Endothelial cell of umbilical vein (primary cell): ENCODE results near the gene FBP2. TPM values are rescaled to one million over a fixed set of nuclear protein-coding genes. Genes with fewer than 3 reads are reported as not detected.

Experiments used
- BruUV-seq: library from RNA; stranded (reverse); fragments of 400-500 nt; replicated peaks from 2 replicates; lab custom pipeline; 2021; lab: Mats Ljungman, UMichigan
- CTCF ChIA-PET: fragments of 300-600, 350-600 bp; sonication (Branson Sonifier 250); formaldehyde crosslinking; loops from one replicate; lab custom pipeline; 2021; ENCODE audit warnings: antibody characterized with exemption, inconsistent platforms; lab: Charles Lee
- POLR2A ChIA-PET: fragments of 300-600, 350-600 bp; sonication (Branson Sonifier 250); formaldehyde crosslinking; loops from one replicate; lab custom pipeline; 2021; ENCODE audit warnings: antibody characterized with exemption, inconsistent platforms; lab: Charles Lee
- DNase-seq: peaks from one replicate; pipeline ENCODE4 v3.0.0-alpha.2; 2011; ENCODE audit warnings: low read depth, low spot score
- FAIRE-seq: peaks from 2 replicates; lab custom pipeline; 2011; peaks lifted over from hg19 to GRCh38; lab: Jason Lieb, UNC
- H2AFZ ChIP-seq: 2 replicates; pipeline ENCODE4 v1.6.0; 2012; ENCODE audit warnings: low read depth, low read length, control low read depth, inconsistent platforms
- H3K27ac ChIP-seq: 2 replicates; pipeline ENCODE4 v1.5.1; 2011; ENCODE audit warnings: low read depth, mild to moderate bottlenecking, control low read depth, low read length, moderate library complexity; ENCODE audit not compliant: insufficient read depth
- H3K27me3 ChIP-seq, 2 experiments: 2 replicates each; pipeline versions ENCODE4 v1.6.0 to v1.6.1; 2011; ENCODE audit warnings: low read length in 2 of 2, mixed read lengths in 1 of 2; ENCODE audit not compliant: control insufficient read depth in 2 of 2, insufficient read depth in 2 of 2
- H3K36me3 ChIP-seq, 2 experiments: 2 replicates in 1 of 2; 3 replicates in 1 of 2; pipeline ENCODE4 v1.5.1; 2011; ENCODE audit warnings: low read length in 2 of 2, mild to moderate bottlenecking in 1 of 2, moderate library complexity in 1 of 2; ENCODE audit not compliant: control insufficient read depth in 2 of 2, insufficient read depth in 2 of 2; ENCODE audit errors: extremely low read depth in 1 of 2
- H3K4me1 ChIP-seq: 3 replicates; pipeline ENCODE4 v1.5.1; 2011; ENCODE audit warnings: mild to moderate bottlenecking, low read length; ENCODE audit not compliant: control insufficient read depth, insufficient read depth; ENCODE audit errors: extremely low read depth
- H3K4me2 ChIP-seq: 2 replicates; pipeline ENCODE4 v1.6.1; 2011; ENCODE audit warnings: low read length, control low read depth, mixed read lengths; ENCODE audit not compliant: insufficient read depth
- H3K4me3 ChIP-seq, 3 experiments: fragments of 200-600 bp in 1 of 3; sonication (generic), shearing (Covaris generic) in 1 of 3; replicated peaks in 1 of 3; 2 replicates each; pipeline ENCODE4 v1.5.1; 2011 to 2016; ENCODE audit warnings: control low read depth in 3 of 3, low read length in 3 of 3, mild to moderate bottlenecking in 2 of 3, inconsistent platforms in 1 of 3, low read depth in 1 of 3, moderate library complexity in 1 of 3; ENCODE audit not compliant: insufficient read depth in 1 of 3
- H3K79me2 ChIP-seq: 2 replicates; pipeline ENCODE4 v1.6.0; 2012; ENCODE audit warnings: low read length, inconsistent platforms; ENCODE audit not compliant: control insufficient read depth, insufficient read depth
- H3K9ac ChIP-seq: replicated peaks from 2 replicates; pipeline ENCODE3; 2011; ENCODE audit warnings: low read length, control low read depth; ENCODE audit not compliant: insufficient read depth; ENCODE audit errors: extremely low read depth
- H3K9me1 ChIP-seq: replicated peaks from 3 replicates; pipeline ENCODE4 v1.6.0; 2011; ENCODE audit warnings: mild to moderate bottlenecking, low read length; ENCODE audit not compliant: control insufficient read depth, insufficient read depth; ENCODE audit errors: extremely low read depth
- H3K9me3 ChIP-seq: replicated peaks from 2 replicates; pipeline ENCODE4 v1.5.1; 2012; ENCODE audit warnings: low read length, inconsistent platforms; ENCODE audit not compliant: control insufficient read depth, insufficient read depth
- H4K20me1 ChIP-seq: replicated peaks from 2 replicates; pipeline ENCODE3; 2011; ENCODE audit warnings: mild to moderate bottlenecking, low read length; ENCODE audit not compliant: control insufficient read depth, insufficient read depth; ENCODE audit errors: extremely low read depth
- EZH2 ChIP-seq: IDR thresholded peaks from 2 replicates; pipeline ENCODE4 v1.6.1; 2012; ENCODE audit warnings: borderline replicate concordance, low read depth, mild to moderate bottlenecking, moderate library complexity, low read length, inconsistent platforms; ENCODE audit not compliant: severe bottlenecking
- FOS ChIP-seq: IDR thresholded peaks from 2 replicates; pipeline ENCODE4 v1.6.1; 2011; ENCODE audit warnings: mild to moderate bottlenecking, low read length, moderate library complexity, borderline replicate concordance; ENCODE audit not compliant: insufficient read depth
- GATA2 ChIP-seq: IDR thresholded peaks from 2 replicates; pipeline ENCODE4 v1.7.0; 2011; ENCODE audit warnings: low read depth, mild to moderate bottlenecking, moderate library complexity, mixed read lengths, low read length; ENCODE audit not compliant: insufficient read length, insufficient read depth
- JUN ChIP-seq: IDR thresholded peaks from 2 replicates; pipeline ENCODE4 v1.6.1; 2011; ENCODE audit warnings: borderline replicate concordance, low read depth; ENCODE audit not compliant: insufficient read length, insufficient read depth
- MYC ChIP-seq: IDR thresholded peaks from one replicate; pipeline ENCODE4 v1.6.1; 2011; ENCODE audit warnings: mild to moderate bottlenecking, low read depth, low read length
- POLR2A ChIP-seq: IDR thresholded peaks from 2 replicates; pipeline ENCODE4 v1.6.1; 2012; ENCODE audit warnings: low read depth, mild to moderate bottlenecking, control low read depth, low read length
- POLR2AphosphoS5 ChIP-seq: IDR thresholded peaks from 2 replicates; pipeline ENCODE4 v1.6.1; 2012; ENCODE audit warnings: low read depth, mild to moderate bottlenecking, control low read depth, low read length, moderate library complexity; ENCODE audit not compliant: insufficient read depth
- dilution Hi-C: fragments of 300-500 bp; cut with MboI; formaldehyde crosslinking; loops from one replicate; pipeline ENCODE4 v1.15.0; 2019; ENCODE audit warnings: low sequenced_read_pairs; ENCODE audit not compliant: extremely low pct_ligation_motif_present
- intact Hi-C: fragments of 100-400 bp; cut with micrococcal nuclease; formaldehyde crosslinking; loops from one replicate; pipeline ENCODE4 v1.10.0; 2022
- polyA plus RNA-seq, 4 experiments: library from polyadenylated mRNA; depleted of rRNA in 3 of 4; stranded (reverse) in 3 of 4; unstranded in 1 of 4; fragments of >200 nt; gene quantifications; 2 replicates each; pipeline versions ENCODE4 v1.2.1 to v1.2.3, GENCODE V29; 2011 to 2012; ENCODE audit warnings: missing spikeins in 1 of 4
- total RNA-seq: library from RNA; stranded (reverse); gene quantifications from 2 replicates; pipeline ENCODE4 v1.2.3, GENCODE V29; 2021
- TF ChIP-seq, protein P1 (sequence below), 2 donors: IDR thresholded peaks; 1 replicate in 1 of 2; 2 replicates in 1 of 2; pipeline ENCODE4 v1.5.1; 2011; ENCODE audit warnings: low read length in 2 of 2, mild to moderate bottlenecking in 2 of 2, moderate library complexity in 2 of 2, control low read depth in 1 of 2, inconsistent platforms in 1 of 2, low read depth in 1 of 2; ENCODE audit not compliant: insufficient read depth in 1 of 2; ENCODE audit errors: extremely low read depth in 1 of 2
- TF ChIP-seq, protein P2 (sequence below): IDR thresholded peaks from 2 replicates; pipeline ENCODE4 v1.6.1; 2011; ENCODE audit not compliant: insufficient read depth, insufficient read length

The FBP2 gene
- total and polyA plus RNA-seq, 2 donors (not counting 3 experiments of a cell fraction or from before 2014, with no cell fraction given) = not detected

DNA sequence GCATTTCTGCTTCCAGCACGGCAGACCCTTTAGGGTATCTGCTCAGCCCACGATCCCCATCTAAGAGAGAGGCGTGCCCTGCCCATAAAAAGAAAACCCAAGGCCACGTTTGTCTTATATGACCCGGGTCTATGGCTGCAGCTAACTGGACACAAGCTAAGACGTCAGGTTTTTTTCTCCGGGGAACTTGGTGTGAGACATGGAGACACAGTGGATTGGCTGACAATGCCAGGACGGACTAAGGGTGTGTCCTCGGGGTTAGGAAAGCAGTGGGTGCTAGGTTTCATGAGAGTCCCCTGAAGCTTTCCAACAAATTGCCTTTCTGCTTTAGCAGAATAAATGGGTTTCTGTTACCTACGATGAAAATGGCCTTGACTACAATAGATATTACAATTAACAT lies 7.1 kb upstream of the FBP2 start:
- Histone ChIP-seq H3K4me2 (no peak overlapping the region), H3K4me1 (no peaks in the 10 kb centered on the region), H3K27me3 (no peaks in the 10 kb centered on the region), H3K9ac (no peak overlapping the region), H3K79me2 (no peaks in the 10 kb centered on the region), H4K20me1 (no peaks in the 10 kb centered on the region), H3K36me3 (no peaks in the 10 kb centered on the region), H3K9me3 (no peaks in the 10 kb centered on the region), H3K9me1 (no peaks in the 10 kb centered on the region), H3K4me3 (no peak overlapping the region), H2AFZ (no peak overlapping the region), H3K27ac (no peak overlapping the region)
- intact Hi-C loops (loop anchor here (10.0 kb wide), 2 partner anchors 386 to 586 kb away; no protein-coding TSS in a partner anchor), dilution Hi-C loops (no loop called here)
- POLR2A ChIA-PET = no interaction called here
- no peak for FAIRE-seq
- DNase-seq = no peak
- CTCF ChIA-PET = no interaction called here
- TF ChIP-seq POLR2AphosphoS5 (no peak), MYC (no peak), FOS (no peak), JUN (no peak), GATA2 (no peak), EZH2 (no peak), POLR2A (no peak)
- TF ChIP-seq, protein P1, sequence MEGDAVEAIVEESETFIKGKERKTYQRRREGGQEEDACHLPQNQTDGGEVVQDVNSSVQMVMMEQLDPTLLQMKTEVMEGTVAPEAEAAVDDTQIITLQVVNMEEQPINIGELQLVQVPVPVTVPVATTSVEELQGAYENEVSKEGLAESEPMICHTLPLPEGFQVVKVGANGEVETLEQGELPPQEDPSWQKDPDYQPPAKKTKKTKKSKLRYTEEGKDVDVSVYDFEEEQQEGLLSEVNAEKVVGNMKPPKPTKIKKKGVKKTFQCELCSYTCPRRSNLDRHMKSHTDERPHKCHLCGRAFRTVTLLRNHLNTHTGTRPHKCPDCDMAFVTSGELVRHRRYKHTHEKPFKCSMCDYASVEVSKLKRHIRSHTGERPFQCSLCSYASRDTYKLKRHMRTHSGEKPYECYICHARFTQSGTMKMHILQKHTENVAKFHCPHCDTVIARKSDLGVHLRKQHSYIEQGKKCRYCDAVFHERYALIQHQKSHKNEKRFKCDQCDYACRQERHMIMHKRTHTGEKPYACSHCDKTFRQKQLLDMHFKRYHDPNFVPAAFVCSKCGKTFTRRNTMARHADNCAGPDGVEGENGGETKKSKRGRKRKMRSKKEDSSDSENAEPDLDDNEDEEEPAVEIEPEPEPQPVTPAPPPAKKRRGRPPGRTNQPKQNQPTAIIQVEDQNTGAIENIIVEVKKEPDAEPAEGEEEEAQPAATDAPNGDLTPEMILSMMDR (IDR thresholded peaks at IDR 0.05; ENCODE audit: extremely low read depth in 1 of 2, insufficient read depth in 1 of 2, low read depth in 1 of 2, low read length in 2 of 2) = no peak
- TF ChIP-seq, protein P2, sequence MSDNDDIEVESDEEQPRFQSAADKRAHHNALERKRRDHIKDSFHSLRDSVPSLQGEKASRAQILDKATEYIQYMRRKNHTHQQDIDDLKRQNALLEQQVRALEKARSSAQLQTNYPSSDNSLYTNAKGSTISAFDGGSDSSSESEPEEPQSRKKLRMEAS = no peak
- BruUV-seq = no TSS peak
